ENCODE results near the gene GJC1.
"Not testable (repeated sequence)": the region's sequence is repeated elsewhere in the genome, so short reads cannot be mapped to it uniquely, and the experiment has no call there.

The GJC1 gene

GRCh38 chr17:44758414-44759085 lies 71.5 kb downstream of the GJC1 start, which contains the start of gene ADAM11:
Gene ADAM11, plus strand, starts transcription at chr17:44758988. Its CDS starts 212 bp downstream, at chr17:44759200.
- DNase-seq, result no peak

- no peak for DNase-seq
These were observed 72.1 kb downstream of the GJC1 start for GRCh38 chr17:44757918-44758413.

DNA sequence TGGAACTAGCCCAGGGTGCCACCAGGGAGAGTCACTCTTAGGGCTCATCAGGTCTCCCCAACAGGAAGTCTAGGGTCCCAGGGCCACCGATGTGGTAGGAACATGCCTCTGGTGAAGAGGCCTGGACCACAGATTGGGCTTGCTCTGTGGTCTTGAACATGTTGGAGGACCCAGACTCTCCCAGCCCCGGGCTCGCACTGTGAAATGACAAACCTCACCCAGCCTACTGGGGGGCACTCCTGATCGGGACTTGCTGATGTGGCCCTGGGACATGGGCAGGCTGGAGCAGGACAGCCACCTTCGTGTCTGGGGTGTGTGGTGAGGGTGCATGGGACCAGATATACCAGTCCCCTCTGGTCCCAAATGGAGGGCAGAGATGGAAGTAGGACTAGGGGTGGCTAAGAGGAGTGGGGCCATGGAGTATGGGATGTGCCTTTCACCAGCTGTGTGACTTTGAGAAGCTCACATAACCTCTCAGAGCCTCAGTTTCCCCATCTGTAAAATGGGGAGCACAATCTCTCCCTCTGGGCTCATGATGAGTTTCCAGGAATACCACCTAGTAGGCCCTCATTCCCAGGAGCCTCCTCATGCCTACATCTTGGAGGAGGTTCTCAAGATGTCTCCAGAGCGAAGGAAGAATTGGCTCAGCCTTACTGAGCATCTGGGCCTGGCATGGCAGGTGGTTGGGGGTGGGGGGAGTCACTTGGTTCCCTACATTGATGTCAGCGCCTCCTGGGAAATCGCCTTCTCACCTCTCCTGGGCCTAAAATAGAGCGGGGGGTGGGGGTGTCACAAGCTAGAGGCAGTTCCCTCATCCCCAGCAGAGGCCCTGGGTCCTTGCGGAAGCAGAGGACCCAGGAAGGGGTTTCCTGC lies 72.8 kb downstream of the GJC1 start:
- DNase-seq, result no peak

DNA sequence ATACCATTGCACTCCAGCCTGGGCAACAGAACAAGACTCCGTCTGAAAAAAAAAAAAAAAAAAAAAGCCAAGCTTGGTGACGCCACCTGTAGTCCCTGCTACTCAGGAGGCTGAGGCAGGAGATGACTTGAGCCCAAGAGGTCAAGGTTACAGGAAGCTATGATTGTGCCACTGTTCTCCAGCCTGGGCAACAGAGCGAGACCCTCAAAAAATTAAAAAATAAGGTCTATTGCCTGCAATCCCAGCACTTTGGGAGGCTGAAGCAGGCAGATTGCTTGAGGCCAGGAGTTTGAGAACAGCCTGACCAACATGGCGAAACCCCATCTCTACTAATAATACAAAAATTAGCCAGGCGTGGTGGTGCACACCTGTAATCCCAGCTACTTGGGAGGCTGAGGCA lies 74.9 kb downstream of the GJC1 start:
- DNase-seq, result not testable (repeated sequence)

DNA sequence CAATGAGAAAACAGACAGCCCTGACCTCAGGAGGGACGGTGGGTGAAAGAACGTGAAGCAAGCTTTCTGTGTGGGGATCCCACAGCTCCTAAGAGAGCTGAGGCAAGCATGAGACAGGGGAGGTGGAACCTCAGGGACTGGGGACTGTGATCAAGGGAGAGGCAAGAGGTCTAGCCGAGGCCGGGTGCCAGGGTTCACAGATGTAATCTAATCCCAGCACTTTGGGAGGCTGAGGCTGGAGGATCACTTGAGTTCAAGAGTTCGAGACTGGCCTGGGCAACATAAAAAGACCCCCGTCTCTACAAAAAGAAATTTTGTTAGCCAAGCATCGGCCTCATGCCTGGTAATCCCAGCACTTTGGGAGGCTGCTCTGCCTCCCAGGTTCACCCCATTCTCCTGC lies 75.8 kb downstream of the GJC1 start:
- no peak for DNase-seq

GRCh38 chr17:44752953-44753861 lies 76.9 kb downstream of the GJC1 start:
- DNase-seq, result no peak

DNA sequence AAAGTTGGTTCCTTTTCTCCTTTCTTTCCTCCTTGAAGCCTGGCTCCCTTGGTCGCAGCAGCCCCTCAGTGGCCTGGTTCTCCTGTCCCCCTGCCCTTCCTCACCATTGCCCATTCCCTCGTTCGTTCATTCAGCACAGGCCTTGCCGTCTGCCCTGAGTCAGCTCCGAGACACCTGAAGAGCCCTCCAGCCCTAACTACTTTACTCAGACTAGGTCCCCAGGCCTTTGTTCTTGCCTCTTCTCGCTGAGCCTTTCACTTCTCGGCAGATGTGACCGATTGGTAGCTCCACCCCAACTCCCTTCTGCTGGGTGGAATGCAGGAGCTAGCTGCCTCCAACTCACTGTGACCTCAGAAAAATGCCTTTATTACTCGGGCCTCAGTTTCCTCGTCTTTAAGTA lies 78.3 kb downstream of the GJC1 start:
- no peak for DNase-seq

GRCh38 chr17:44751331-44751730 lies 78.8 kb downstream of the GJC1 start:
- no peak for DNase-seq

DNA sequence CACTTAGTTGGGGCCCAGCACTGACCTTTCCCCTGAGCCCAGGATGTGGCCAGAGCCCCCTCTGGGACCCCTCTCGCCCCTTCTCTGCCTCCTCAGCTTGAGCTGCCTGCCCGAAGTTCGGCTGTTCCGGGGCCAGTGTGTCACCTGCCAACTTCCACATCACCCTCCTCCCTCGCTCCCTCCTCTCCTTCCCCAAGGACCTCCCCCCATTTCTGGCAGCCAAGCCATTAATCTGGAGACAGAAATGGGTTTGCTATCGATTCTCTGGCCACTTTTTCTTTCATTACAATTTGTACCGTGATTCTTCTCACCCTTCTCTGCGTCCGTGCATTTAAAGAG lies 80.1 kb downstream of the GJC1 start:
- DNase-seq, result no peak

DNA sequence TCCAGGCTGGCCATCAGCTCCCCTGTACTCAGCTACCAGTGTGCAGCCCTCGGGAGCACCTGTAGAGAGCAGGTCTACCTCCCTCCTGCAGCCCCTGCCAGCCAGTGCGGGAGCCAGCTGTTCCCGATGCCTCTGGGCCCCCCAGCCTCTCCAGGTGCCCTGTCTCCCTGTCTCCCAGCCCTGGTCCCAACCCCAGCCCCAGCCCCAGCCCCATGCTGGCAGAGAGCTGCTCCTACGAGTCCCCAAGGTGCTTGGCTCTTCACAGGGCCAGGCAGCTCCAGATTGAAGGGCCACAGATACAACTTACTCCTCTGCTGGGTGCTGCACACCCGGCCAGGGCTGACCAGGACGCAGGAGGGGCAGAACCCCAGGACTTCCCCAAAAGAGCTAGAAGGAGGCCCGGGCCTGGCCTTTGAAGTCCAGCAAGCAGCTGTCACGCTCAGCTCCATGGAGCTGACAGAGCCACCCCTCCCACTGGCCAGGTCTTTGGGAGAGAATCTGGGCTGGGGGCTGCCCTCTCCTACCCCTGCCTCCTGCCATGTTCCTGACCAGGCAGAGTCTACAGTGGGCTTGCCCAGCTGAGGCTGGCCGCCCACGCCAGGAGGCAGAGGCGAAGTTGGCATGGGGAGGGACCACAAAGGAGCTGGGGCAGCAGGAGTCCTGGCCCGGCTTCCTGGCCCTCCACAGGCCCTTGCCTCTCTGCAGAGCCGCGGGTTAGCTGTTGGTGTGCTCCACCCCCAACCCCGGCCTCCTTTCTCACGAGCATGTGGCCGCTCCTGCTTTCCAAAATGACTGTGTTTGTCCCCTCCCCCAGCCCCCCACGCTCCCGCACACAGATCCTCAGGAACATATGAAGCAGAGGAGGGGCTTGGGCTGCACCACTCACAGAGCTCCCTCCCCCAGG lies 80.8 kb downstream of the GJC1 start:
- DNase-seq, result no peak
